Cardiac muscle cell (in vitro differentiated cells and primary cell): ENCODE results near the gene DHRS9. TPM values are rescaled to one million over a fixed set of nuclear protein-coding genes. Genes with fewer than 3 reads are reported as not detected.

Experiments
- DNase-seq, 2 donors: peaks; one replicate each; pipeline versions ENCODE4 v3.0.0 to v3.0.0-alpha.2; 2010 to 2017; ENCODE audit warnings: low read depth in 1 of 2, low spot score in 1 of 2
- H3K27ac ChIP-seq: fragments of 200-600 bp; sonication (generic); 2 replicates; pipeline ENCODE4 v1.5.1; 2016
- H3K27me3 ChIP-seq: fragments of 200-600 bp; sonication (generic); 2 replicates; pipeline ENCODE4 v1.6.0; 2016; ENCODE audit warnings: control low read depth
- H3K36me3 ChIP-seq: fragments of 200-600 bp; sonication (generic); 2 replicates; pipeline ENCODE4 v1.5.1; 2016; ENCODE audit warnings: control low read depth
- H3K4me1 ChIP-seq: fragments of 200-600 bp; sonication (generic); 2 replicates; pipeline ENCODE4 v1.8.1; 2017; ENCODE audit warnings: low read depth, mild to moderate bottlenecking, mixed run types
- H3K4me3 ChIP-seq: fragments of 200-600 bp; sonication (generic); 2 replicates; pipeline ENCODE4 v1.5.1; 2016; ENCODE audit warnings: mild to moderate bottlenecking
- H3K9me3 ChIP-seq: fragments of 200-600 bp; sonication (generic); 2 replicates; pipeline ENCODE4 v1.5.1; 2017; ENCODE audit warnings: low read depth, mild to moderate bottlenecking, control low read depth
- CTCF ChIP-seq: IDR thresholded peaks from 2 replicates; pipeline ENCODE4 v1.5.1; 2012; ENCODE audit warnings: low read depth, mild to moderate bottlenecking, low read length
- polyA plus RNA-seq: library from polyadenylated mRNA; unstranded; fragments of >200 nt; fragmentation: Nextera tagmentation; extraction: Ambion mirVana; gene quantifications from 2 replicates; pipeline ENCODE4 v1.2.1, GENCODE V29; 2016
- total RNA-seq: library from RNA; depleted of rRNA; stranded (reverse); fragments of >200 nt; gene quantifications from 2 replicates; pipeline ENCODE4 v1.2.3, GENCODE V29; 2016

The DHRS9 gene
- total and polyA plus RNA-seq, 2 experiments from 2014 or later: 1.4 TPM; not detected in 1

- no peaks in the 10 kb centered on the region for H3K27me3 ChIP-seq
- no peaks in the 10 kb centered on the region for H3K36me3 ChIP-seq
- DNase-seq: no peak
- no peak overlapping the region for H3K27ac ChIP-seq
- peaks cover 28% of the 10 kb centered on the region for H3K4me1 ChIP-seq
- H3K4me3 ChIP-seq: no peak overlapping the region
- H3K9me3 ChIP-seq: no peaks in the 10 kb centered on the region
- no peak for TF ChIP-seq CTCF
Observed at GRCh38 chr2:169086893-169087467, 17.6 kb downstream of the DHRS9 start.

GRCh38 chr2:169087757-169088379, 18.5 kb downstream of the DHRS9 start:
- Histone ChIP-seq H3K36me3 (no peaks in the 10 kb centered on the region), H3K4me1 (peaks cover 28% of the 10 kb centered on the region), H3K4me3 (no peak overlapping the region), H3K27me3 (no peaks in the 10 kb centered on the region), H3K9me3 (no peaks in the 10 kb centered on the region), H3K27ac (no peak overlapping the region)
- no peak for DNase-seq
- no peak for TF ChIP-seq CTCF

GRCh38 chr2:169089182-169089581, 19.8 kb downstream of the DHRS9 start:
- TF ChIP-seq CTCF: no peak
- peak in 1 of 2 donors; percentile 64 for DNase-seq
- H3K4me1 ChIP-seq: peaks cover 35% of the 10 kb centered on the region
- no peaks in the 10 kb centered on the region for H3K27me3 ChIP-seq
- H3K27ac ChIP-seq: peak overlapping the region; percentile 78
- H3K9me3 ChIP-seq: no peaks in the 10 kb centered on the region
- H3K4me3 ChIP-seq: no peak overlapping the region
- no peaks in the 10 kb centered on the region for H3K36me3 ChIP-seq

GRCh38 chr2:169090133-169090820, 20.9 kb downstream of the DHRS9 start:
- Histone ChIP-seq H3K4me1 (peaks cover 35% of the 10 kb centered on the region), H3K36me3 (no peaks in the 10 kb centered on the region), H3K4me3 (no peak overlapping the region), H3K27ac (peak overlapping the region; percentile 78), H3K9me3 (no peaks in the 10 kb centered on the region), H3K27me3 (no peaks in the 10 kb centered on the region)
- no peak for TF ChIP-seq CTCF
- no peak for DNase-seq

- no peak for DNase-seq
Observed at GRCh38 chr2:169091256-169091655, 21.9 kb downstream of the DHRS9 start.

More at GRCh38 chr2:169091256-169091655, 21.9 kb downstream of the DHRS9 start:
- TF ChIP-seq CTCF: no peak
- Histone ChIP-seq H3K27ac (no peak overlapping the region), H3K36me3 (no peaks in the 10 kb centered on the region), H3K27me3 (no peaks in the 10 kb centered on the region), H3K4me1 (peaks cover 35% of the 10 kb centered on the region), H3K4me3 (no peak overlapping the region), H3K9me3 (no peaks in the 10 kb centered on the region)
